ENCODE results near the gene SLA2. TPM values are rescaled to one million over a fixed set of nuclear protein-coding genes. Genes with fewer than 3 reads are reported as not detected.

Gene SLA2
- total and polyA plus RNA-seq, 8 donors: 0.13 to 0.34 (median 0.22) TPM; not detected in 1

GRCh38 chr20:36646678-36647077, 682 bp upstream of the SLA2 start:
- no peak overlapping the region for H3K27ac ChIP-seq
- H3K36me3 ChIP-seq: no peaks in the 10 kb centered on the region
- no peaks in the 10 kb centered on the region for H3K9me3 ChIP-seq
- FAIRE-seq (no peak), ATAC-seq (no peak), DNase-seq (no peak)
- no peaks in the 10 kb centered on the region for H3K27me3 ChIP-seq
- no peak overlapping the region for H3K4me3 ChIP-seq
- 82 to 88% methylated on average over 3 of the region's 3 CpGs for WGBS, 2 donors
- no peak for TF ChIP-seq CTCF (IDR thresholded peaks at IDR 0.05)
- no peaks in the 10 kb centered on the region for H3K4me1 ChIP-seq
- intact Hi-C loops (cut with DNase I): no loop called here

- Histone ChIP-seq H3K4me3 (no peak overlapping the region), H3K4me1 (no peaks in the 10 kb centered on the region), H3K36me3 (no peaks in the 10 kb centered on the region), H3K27me3 (no peaks in the 10 kb centered on the region), H3K27ac (no peak overlapping the region), H3K9me3 (no peaks in the 10 kb centered on the region)
- intact Hi-C loops (cut with DNase I): no loop called here
- no peak for TF ChIP-seq CTCF (IDR thresholded peaks at IDR 0.05)
- FAIRE-seq: no peak
- DNase-seq: no peak
- no peak for ATAC-seq
- WGBS, 2 donors: 88 to 92% methylated on average over 7 of the region's 7 CpGs
Observed at GRCh38 chr20:36645353-36645752, 643 bp downstream of the SLA2 start.

- no peaks in the 10 kb centered on the region for H3K4me1 ChIP-seq
- WGBS, 2 donors: 76 to 90% methylated on average over 7 of the region's 7 CpGs
- no peaks in the 10 kb centered on the region for H3K9me3 ChIP-seq
- ATAC-seq (no peak), FAIRE-seq (no peak), DNase-seq (no peak)
- no peak overlapping the region for H3K27ac ChIP-seq
- no peaks in the 10 kb centered on the region for H3K27me3 ChIP-seq
- no peak for TF ChIP-seq CTCF (IDR thresholded peaks at IDR 0.05)
- H3K4me3 ChIP-seq: no peak overlapping the region
- no peaks in the 10 kb centered on the region for H3K36me3 ChIP-seq
- intact Hi-C loops (cut with DNase I): no loop called here
Observed at GRCh38 chr20:36644706-36645095, 1.3 kb downstream of the SLA2 start.

- DNase-seq (no peak), FAIRE-seq (no peak), ATAC-seq (peak in 1 of 4 donors; percentile 19)
- TF ChIP-seq CTCF (IDR thresholded peaks at IDR 0.05): no peak
- H3K27ac ChIP-seq: no peak overlapping the region
- intact Hi-C loops (cut with DNase I): no loop called here
- H3K4me1 ChIP-seq: no peaks in the 10 kb centered on the region
- H3K9me3 ChIP-seq: no peaks in the 10 kb centered on the region
- no peaks in the 10 kb centered on the region for H3K36me3 ChIP-seq
- no peaks in the 10 kb centered on the region for H3K27me3 ChIP-seq
- 68 to 72% methylated on average over 5 of the region's 5 CpGs for WGBS, 2 donors
- no peak overlapping the region for H3K4me3 ChIP-seq
Observed at GRCh38 chr20:36644032-36644705, 1.8 kb downstream of the SLA2 start.

GRCh38 chr20:36642136-36642535, 3.9 kb downstream of the SLA2 start:
- intact Hi-C loops (cut with DNase I): no loop called here
- FAIRE-seq (no peak), ATAC-seq (no peak), DNase-seq (no peak)
- H3K36me3 ChIP-seq: no peaks in the 10 kb centered on the region
- no peaks in the 10 kb centered on the region for H3K9me3 ChIP-seq
- no peaks in the 10 kb centered on the region for H3K27me3 ChIP-seq
- H3K4me1 ChIP-seq: no peaks in the 10 kb centered on the region
- no peak overlapping the region for H3K4me3 ChIP-seq
- no peak overlapping the region for H3K27ac ChIP-seq
- TF ChIP-seq CTCF (IDR thresholded peaks at IDR 0.05): no peak
- 81 to 88% methylated on average over 5 to 6 of the region's 6 CpGs for WGBS, 2 donors

Measured in pancreas (tissue), 10 donors.